ENCODE data around the gene KRTAP4-16.
"Not testable (repeated sequence)": the region's sequence is repeated elsewhere in the genome, so short reads cannot be mapped to it uniquely, and the experiment has no call there.

KRTAP4-16 gene

DNA sequence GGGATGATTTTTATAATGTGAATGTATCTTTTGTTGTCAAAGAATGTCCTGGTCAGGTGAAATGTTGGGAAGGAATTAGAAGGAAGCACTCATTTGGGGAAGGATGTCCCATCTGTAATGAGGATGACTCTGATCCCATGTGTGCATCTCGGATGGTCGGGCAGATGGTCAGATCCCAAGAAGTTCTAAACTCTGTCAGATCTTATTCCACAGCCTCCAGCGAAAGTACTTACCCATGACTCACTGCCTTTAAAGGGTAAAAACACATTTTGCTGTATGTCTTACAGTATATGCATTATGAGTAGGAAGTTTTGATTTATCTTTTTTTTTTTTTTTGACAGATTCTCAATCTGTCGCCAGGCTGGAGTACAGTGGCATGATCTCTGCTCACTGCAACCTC is 16.7 kb upstream of the KRTAP4-16 start:
- DNase-seq (ENCODE audit: low spot score), result no peak
- H3K27ac ChIP-seq, result no peak overlapping the region
- TF ChIP-seq, protein P1, sequence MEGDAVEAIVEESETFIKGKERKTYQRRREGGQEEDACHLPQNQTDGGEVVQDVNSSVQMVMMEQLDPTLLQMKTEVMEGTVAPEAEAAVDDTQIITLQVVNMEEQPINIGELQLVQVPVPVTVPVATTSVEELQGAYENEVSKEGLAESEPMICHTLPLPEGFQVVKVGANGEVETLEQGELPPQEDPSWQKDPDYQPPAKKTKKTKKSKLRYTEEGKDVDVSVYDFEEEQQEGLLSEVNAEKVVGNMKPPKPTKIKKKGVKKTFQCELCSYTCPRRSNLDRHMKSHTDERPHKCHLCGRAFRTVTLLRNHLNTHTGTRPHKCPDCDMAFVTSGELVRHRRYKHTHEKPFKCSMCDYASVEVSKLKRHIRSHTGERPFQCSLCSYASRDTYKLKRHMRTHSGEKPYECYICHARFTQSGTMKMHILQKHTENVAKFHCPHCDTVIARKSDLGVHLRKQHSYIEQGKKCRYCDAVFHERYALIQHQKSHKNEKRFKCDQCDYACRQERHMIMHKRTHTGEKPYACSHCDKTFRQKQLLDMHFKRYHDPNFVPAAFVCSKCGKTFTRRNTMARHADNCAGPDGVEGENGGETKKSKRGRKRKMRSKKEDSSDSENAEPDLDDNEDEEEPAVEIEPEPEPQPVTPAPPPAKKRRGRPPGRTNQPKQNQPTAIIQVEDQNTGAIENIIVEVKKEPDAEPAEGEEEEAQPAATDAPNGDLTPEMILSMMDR (conservative IDR thresholded peaks at IDR 0.05; ENCODE audit: low read depth), result no peak
- CTCF ChIA-PET, result no interaction called here
- POLR2A ChIA-PET (ENCODE audit: low non-redundant PET), result no interaction called here

DNA sequence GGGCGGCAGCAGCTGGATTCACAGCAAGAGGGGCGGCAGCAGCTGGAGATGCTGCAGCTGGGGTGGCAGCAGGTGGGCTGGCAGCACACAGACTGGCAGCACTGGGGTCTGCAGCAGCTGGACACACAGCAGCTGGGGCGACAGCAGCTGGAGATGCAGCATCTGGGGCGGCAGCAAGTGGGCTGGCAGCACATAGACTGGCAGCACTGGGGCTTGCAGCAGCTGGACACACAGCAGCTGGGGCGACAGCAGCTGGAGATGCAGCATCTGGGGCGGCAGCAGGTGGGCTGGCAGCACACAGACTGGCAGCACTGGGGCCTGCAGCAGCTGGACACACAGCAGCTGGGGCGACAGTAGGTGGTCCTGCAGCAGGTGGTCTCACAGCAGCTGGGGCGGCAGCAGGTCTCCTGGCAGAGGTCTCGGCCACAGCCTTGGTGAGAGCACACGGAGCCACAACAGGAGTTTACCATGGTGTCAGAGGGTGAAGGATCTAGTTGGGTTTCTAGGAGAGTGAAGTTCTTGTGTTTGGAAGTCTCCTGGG is 15.9 kb upstream of the KRTAP4-16 start, which contains the start of gene KRTAP4-11:
Gene KRTAP4-11 (minus strand): TSS at position 528 of the 541 bp plus-strand sequence. CDS start 58 bp downstream, at position 470.
- CTCF ChIA-PET; DNase-seq (ENCODE audit: low spot score); POLR2A ChIA-PET (ENCODE audit: low non-redundant PET); H3K27ac ChIP-seq: not testable (repeated sequence)

DNA sequence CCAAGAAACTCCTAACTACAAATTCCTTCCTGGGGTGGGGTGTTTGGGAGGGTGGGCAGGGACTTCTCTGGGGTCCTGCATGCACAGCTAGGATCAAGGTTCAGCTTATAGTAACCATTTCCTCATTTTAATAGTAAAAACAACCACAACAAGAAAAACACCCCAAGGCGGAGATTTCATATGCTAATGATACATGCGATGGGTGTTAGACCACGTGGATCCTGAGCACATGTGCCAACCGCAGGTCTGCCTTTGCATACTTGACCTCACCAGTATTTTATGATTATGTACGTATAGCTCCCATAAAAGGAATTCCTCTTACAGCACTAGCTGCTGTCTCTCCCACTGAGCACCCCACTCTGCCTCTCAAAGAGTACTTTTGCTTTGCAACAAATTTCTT is 14.3 kb upstream of the KRTAP4-16 start:
- POLR2A ChIA-PET (ENCODE audit: low non-redundant PET), result no interaction called here
- no peak for DNase-seq (ENCODE audit: low spot score)
- TF ChIP-seq, protein P1 (conservative IDR thresholded peaks at IDR 0.05; ENCODE audit: low read depth), result no peak
- no peak overlapping the region for H3K27ac ChIP-seq
- CTCF ChIA-PET, result no interaction called here

DNA sequence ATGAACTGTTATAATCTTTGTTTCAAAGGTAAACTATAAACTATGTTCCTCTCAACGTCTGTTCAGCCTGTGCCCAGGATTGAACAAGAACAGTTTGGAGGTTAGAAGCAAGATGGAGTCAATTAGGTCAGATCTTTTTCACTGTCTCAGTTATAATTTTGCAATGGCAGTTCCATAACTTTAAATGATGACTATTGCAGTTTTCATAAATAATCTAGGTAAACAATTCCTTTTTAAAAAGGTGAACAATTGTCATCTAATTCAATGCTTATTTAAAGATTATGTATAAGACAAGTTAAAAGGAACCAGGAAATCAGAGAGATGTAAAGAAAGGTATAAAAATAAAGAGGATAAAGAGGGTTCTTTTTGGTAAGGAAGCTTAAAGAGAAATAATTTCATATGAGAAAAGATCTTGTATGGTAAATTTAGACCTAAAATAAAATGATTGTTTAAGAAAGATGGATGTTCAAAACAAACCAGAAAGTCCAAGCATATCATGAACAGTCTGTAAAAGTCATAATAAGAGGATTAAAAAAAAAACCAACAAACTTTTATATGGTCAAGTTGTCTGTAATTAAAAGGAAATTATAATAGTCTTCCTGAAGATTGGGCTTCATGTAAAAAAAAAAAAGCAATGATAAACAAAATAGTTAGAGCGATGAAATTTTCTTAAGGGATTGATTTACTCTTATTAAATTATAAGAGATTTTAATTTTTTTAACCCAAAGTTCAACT is 9.3 kb upstream of the KRTAP4-16 start:
- CTCF ChIA-PET, result no interaction called here
- TF ChIP-seq, protein P1 (conservative IDR thresholded peaks at IDR 0.05; ENCODE audit: low read depth), result no peak

DNA sequence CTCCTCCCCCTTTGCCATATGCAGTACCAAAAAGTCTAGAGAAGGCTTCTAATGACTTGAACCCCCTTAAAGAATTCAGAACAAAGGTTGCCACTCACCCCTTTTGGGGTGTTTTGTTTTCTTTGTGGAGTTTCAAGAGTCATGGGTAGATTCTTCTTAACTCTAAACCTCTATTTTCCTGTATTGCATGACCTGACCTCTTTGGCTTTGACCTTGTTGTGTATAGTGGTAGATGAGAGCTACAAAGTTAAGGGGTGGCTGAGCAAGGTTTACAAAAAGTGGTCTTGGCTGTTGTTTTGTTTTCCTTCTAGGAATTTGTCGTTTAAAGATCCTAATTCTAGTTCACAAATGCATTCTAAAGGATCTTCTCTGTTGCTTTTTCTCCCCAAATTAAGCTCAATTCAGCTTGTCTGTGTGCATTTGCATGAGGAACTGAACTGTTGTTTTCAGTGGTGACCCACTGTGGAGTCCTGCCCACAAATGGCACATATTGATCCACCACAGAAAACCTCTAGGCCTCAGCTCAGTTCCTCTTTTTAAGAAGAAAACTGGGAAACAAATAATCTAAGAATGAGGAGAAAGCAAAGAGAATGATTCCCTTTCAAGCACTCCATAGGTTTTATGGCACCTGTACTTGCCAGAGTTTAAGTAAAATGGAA is 6.8 kb upstream of the KRTAP4-16 start:
- CTCF ChIA-PET, result interaction anchor here (0.7 kb wide), 1 partner anchor 305 kb away, joined by 7 read pairs; no protein-coding TSS in a partner anchor
- DNase-seq (ENCODE audit: low spot score); POLR2A ChIA-PET (ENCODE audit: low non-redundant PET); H3K27ac ChIP-seq: not testable (repeated sequence)

More for the DNA sequence above, 9.3 kb upstream of the KRTAP4-16 start:
- no peak overlapping the region for H3K27ac ChIP-seq
- no peak for DNase-seq (ENCODE audit: low spot score)
- POLR2A ChIA-PET (ENCODE audit: low non-redundant PET), result no interaction called here

DNA sequence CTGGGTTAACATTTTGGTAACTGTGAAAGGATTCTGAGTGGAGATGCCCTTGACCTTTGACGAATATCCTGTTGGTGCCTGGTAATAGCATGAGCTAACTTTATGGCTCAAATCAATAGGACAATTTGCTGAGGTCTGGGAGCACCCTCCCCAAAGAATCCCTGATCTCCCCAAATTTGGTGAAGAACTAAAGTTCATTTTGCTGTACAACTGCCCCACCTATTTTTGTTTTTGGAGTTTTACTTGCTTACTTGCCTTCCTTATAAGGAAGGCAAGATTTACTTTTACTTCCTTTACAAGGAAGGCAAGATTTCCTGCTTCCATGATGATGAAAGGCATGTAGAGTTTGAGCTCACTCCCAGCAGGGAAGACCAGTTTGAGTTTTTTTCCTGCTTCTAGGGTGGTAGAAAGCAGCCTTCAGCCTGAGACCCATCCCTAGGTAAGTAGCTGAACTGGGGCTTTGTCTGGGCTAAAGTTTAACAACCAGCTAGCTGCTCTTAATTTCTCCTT is 6.0 kb upstream of the KRTAP4-16 start:
- DNase-seq (ENCODE audit: low spot score), result no peak
- H3K27ac ChIP-seq, result no peak overlapping the region
- TF ChIP-seq, protein P1 (conservative IDR thresholded peaks at IDR 0.05; ENCODE audit: low read depth), result no peak
- CTCF ChIA-PET, result interaction anchor here (0.7 kb wide), 1 partner anchor 304 kb away, joined by 7 read pairs; no protein-coding TSS in a partner anchor
- POLR2A ChIA-PET (ENCODE audit: low non-redundant PET), result no interaction called here

DNA sequence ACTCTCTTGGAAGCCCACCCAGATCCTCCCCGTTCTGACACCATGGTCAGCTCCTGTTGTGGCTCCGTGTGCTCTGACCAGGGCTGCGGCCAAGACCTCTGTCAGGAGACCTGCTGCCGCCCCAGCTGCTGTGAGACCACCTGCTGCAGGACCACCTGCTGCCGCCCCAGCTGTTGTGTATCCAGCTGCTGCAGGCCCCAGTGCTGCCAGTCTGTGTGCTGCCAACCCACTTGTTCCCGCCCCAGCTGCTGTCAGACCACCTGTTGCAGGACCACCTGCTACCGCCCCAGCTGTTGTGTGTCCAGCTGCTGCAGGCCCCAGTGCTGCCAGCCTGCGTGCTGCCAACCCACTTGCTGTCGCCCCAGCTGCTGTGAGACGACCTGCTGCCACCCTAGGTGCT is 3.3 kb upstream of the KRTAP4-16 start, which contains the start of gene KRTAP4-9:
Gene KRTAP4-9 (plus strand): TSS at position 43 of the 400 bp plus-strand sequence. CDS start 0 bp downstream, at position 43.
- CTCF ChIA-PET; POLR2A ChIA-PET (ENCODE audit: low non-redundant PET); H3K27ac ChIP-seq; DNase-seq (ENCODE audit: low spot score): not testable (repeated sequence)

DNA sequence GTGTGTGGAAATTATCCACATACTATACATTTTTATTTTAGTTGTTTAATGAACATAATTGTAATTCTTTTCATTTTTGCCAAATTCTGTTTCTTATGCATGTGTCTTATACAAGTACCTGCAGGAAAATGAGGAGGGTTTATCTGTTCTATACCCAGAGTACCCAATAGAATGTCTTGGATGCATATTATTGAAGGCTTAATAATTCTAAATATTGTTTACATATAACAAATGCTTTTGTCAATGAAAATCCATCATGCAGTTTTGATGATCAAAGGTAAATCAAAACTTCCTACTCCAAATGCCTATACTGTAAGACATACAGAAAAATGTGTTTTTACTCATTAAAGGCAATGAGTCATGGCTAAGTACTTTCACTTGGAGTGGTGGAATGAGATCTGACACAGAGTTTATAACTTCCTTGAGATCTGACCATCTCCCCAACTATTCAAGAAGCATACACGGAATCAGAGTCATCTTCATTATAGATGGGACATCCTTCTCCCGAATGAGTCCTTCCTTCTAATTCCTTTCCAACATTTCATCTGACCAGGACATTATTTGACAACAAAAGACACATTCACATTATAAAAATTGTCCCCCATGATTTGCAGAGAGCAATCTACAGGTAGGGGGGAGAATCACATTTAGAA is 2.5 kb upstream of the KRTAP4-16 start:
- CTCF ChIA-PET; POLR2A ChIA-PET (ENCODE audit: low non-redundant PET); DNase-seq (ENCODE audit: low spot score); H3K27ac ChIP-seq: not testable (repeated sequence)
